NCI-H128 (cell line): ENCODE data around the gene FOSL1.

Source experiments
- DNase-seq: peaks from one replicate; lab custom pipeline; 2025; ENCODE audit not compliant: unreplicated experiment; lab: John Stamatoyannopoulos, UW

FOSL1 gene

DNA sequence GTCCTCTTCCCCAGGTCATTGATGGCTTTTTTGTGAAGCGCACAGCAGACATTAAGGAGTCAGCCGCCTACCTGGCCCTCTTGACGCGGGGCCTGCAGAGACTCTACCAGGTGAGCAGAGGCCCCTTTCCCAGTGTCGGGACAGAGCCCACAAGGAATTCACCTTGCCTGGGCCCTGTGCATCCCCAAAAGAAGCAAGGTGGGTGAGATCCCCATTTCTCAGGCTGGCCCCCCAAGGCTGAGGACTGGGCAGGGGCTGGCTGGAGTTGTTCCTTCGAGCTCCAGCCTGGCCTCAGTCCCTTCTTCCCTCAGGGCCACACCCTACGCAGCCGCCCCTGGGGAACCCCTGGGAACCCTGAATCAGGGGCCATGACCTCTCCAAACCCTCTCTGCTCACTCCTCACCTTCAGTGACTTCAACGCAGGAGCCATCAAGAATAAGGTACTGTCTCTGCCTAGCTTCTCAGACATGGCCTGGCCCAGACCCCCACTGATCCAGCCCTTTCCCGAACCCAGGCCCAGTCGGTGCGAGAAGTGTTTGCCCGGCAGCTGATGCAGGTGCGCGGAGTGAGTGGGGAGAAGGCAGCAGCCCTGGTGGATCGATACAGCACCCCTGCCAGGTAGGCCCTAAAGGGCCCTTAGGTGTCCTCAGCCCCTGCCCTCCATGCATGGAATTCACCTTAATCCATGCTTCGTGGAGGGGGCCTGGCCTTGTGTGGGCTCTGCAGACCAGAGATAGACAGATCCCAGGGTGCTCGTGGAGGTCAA lies 35.3 kb downstream of the FOSL1 start:
- DNase-seq: no peak

GRCh38 chr11:65863889-65864705 lies 36.1 kb downstream of the FOSL1 start:
- DNase-seq: no peak

DNA sequence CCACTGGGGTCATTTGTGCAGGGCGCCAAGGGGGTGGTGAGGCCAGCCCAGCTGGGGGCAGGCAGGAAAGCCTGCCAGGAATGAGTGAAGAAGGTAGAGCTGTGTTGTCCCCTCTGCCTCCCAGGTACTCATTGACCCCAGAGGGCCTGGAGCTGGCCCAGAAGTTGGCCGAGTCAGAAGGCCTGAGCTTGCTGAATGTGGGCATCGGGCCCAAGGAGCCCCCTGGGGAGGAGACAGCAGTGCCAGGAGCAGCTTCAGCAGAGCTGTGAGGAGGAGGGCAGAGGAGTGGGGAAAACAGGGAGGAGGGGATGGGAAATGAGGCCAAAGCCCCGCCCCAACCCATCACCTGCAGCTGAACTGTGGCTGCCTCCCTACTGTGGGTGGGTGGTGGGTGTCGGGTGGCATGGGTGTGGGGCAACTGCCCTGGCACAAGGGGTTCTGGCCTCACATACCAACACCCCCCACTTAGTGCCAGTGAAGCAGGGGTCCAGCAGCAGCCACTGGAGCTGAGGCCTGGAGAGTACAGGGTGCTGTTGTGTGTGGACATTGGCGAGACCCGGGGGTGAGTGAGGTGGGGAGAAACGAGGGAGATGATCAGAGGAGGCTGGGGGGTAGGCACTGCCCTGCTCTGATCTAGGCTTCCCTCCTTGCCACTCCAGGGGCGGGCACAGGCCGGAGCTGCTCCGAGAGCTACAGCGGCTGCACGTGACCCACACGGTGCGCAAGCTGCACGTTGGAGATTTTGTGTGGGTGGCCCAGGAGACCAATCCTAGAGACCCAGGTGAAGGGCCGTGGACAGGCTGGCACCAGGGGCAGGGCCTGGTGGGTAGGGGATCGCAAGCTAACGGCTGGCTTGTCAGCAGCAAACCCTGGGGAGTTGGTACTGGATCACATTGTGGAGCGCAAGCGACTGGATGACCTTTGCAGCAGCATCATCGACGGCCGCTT lies 37.0 kb downstream of the FOSL1 start:
- DNase-seq: no peak

- DNase-seq: no peak
Observed at GRCh38 chr11:65862191-65862735, 37.9 kb downstream of the FOSL1 start.

GRCh38 chr11:65861533-65862183 lies 38.5 kb downstream of the FOSL1 start:
- no peak for DNase-seq

- DNase-seq: no peak
Observed at GRCh38 chr11:65861165-65861505, 39.1 kb downstream of the FOSL1 start.

DNA sequence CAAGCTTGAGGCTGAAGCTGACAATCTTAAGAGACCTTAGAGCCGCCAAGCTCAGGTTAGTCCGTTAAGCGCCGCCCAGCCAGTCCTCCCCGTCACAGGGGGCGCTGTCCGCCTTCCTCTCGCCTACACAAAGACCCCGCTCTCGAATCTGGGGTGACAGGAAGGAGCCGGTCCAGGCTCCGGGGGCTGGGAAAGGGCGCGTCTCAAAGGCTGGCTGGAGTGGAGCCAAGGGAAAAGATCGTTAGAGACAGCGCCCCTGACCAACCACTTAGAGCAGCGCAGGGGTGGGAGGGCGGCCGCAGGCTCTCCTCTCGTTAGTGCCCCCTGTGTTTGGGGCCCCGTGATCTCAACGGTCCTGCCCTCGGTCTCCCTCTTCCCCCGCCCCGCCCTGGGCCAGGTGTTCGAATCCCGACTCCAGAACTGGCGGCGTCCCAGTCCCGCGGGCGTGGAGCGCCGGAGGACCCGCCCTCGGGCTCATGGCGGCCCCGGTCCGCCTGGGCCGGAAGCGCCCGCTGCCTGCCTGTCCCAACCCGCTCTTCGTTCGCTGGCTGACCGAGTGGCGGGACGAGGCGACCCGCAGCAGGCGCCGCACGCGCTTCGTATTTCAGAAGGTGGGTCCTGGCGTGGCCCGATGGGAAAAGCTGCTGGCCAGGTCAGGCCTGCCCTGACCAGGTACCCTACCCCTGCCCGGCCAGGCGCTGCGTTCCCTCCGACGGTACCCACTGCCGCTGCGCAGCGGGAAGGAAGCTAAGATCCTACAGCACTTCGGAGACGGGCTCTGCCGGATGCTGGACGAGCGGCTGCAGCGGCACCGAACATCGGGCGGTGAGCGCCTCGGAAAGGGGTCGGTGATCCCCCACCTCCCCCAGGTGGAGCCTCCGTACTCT lies 39.7 kb downstream of the FOSL1 start, which contains the start of gene MUS81:
MUS81 (plus strand) TSS at position 156 of the 887 bp plus-strand sequence; CDS start at position 477, 321 bp downstream.
- peak; percentile 96 for DNase-seq

DNA sequence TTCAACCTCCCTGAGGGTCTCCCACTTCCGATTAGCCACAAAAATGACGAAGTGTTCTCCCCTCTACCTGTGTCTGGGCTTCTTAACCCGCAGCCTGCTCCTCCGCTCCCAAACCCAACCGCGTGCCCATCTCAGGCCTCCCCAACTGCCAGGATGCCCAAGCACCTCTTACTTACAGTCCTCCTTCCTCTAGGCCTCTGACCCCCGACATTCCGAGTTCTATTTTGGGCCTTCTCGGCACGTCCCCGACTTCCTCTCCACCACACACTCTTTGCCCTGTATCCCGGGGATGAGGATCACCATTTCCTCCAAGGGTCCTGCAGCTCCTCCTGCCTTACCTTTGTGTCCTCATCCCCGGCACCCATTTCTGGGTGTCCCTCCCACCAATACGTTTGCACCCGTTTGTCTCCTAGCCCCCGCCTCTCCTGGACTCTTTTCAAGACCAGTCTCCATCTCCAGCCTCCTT lies 40.3 kb downstream of the FOSL1 start:
- no peak for DNase-seq

DNA sequence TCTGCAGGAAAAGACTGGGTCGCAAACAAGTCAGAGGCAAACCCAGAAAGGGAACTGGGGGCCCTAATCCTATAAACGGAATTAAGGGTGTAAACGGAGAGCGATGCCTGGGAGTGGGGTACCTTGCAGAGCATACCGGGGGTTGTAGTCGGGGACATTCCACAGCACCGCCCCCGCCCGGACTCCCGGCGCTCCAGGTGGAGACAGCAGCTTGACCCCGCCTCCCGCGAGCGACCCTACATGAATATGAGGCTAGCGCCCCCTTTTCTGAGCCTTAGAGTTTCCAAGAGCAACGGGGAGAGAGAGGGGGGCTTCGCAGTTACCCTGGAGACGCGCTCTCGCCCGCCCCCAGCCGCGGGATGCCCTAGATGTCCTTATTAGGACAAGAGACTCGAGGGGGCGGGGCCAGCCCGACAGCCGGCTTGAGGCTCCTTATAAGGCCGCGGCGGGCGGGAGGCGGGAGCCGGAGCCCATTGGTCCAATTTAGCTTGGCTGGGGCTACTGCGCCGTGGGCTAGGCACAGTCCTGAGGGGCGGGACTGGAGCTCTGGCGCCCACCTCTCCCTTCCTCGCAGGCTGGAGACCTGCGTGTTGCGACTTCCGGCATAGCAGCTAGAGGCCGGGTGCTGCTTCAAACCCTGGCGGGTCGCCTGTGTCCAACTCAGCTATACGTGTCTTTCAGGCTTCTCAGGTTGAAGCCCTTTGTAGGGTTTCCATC lies 40.9 kb downstream of the FOSL1 start:
- DNase-seq: peak; percentile 94

DNA sequence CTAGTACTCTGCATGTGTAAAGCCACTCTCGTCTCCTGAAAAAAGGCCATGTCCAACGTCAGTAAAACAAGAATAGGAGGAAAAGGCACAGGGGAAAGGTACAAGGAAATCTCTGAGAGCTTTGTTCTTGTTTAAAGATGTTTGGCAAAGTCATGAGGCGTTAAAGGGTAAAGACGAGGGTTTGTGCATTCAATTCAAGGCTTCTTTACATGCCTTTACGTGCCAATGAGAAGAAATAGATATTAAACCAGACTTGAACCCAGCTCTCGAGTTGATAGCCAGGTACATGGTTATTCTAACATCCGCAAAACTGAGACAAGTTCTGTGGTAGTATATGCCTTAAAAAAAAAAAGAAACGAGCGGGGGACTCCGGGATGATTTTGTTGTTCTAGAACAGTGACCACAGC lies 41.5 kb downstream of the FOSL1 start:
- no peak for DNase-seq

DNA sequence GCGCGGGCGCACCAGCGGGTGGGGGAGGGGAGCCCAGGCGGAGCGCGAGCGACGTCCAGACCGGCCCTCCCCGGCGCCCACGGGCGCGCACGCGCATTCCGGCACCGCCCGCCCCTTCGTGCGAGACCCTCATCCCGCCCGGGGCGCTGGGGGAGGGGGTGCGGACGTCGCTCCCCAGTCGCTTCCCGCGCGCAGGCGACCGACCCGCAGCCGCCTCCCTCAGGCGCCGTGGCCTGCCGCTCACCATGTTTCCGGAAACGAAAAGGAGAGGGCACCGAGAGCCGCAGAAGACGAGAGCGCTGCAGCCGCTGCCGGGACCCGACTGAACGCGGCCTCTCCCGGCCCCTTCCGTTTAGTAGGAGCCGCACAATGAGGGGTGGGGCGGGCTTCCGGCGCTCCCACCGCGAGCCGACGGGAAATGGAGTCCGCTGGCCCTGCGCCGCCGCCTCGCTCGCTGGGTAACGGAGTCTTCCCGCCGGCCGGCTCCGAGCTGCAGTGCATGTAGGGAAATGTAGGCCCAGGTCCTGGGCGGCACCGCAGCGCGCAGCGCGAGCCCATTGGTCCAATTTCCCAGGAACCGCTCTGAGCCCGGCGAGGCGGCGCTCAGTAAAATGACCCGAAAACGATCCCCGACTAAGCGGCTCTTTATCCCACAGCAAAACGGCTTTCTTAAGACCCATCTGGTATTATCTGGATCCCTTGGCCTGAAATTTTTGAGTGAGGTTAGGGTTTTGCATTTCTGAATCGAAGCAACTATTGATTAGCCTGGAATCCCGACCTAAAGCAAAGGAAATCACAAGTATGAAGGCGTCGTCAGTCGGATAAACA lies 42.1 kb downstream of the FOSL1 start, which contains the start of gene CFL1:
CFL1 (minus strand) TSS at position 328 of the 828 bp plus-strand sequence; CDS start at position 247, 81 bp downstream.
- DNase-seq: peak; percentile 95

- DNase-seq: no peak
Observed at GRCh38 chr11:65857500-65857852, 42.7 kb downstream of the FOSL1 start.

- DNase-seq: no peak
Observed at GRCh38 chr11:65856689-65857499, 43.3 kb downstream of the FOSL1 start.

DNA sequence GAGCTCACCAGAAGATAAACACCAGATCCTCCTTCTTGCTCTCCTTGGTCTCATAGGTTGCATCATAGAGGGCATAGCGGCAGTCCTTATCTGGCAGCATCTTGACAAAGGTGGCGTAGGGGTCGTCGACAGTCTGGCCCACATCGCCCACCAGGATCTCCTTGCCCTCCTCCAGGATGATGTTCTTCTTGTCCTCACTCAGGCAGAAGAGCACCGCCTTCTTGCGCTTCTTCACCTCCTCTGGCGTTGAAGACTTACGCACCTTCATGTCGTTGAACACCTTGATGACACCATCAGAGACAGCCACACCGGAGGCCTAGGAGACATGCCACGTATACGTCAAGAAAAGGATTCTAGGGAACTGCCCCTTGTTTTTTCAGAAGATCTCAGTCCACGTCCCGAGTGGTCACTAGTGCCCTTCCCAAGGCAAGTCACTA lies 44.2 kb downstream of the FOSL1 start:
- DNase-seq: no peak

GRCh38 chr11:65854852-65855837 lies 45.0 kb downstream of the FOSL1 start:
- no peak for DNase-seq

DNA sequence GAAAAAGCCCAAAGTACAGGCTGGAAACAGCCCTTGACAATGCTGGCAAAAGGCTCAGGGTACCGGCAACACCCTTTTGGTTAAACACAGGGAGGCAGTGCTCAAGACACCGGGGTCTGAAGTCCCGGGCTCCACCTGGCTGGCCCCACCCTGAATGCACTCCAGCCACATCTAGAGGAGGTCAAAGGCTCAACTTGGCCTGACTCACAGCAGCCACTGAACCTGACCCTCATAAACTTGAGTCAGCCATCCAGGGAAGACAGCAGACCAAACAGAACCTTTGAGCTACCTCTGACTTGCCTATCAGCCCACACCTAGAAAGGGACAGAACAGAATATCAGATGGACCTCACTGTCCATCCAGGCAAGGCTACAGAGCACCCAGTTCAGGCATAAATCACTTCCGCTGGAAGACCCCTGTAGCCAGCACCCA lies 46.0 kb downstream of the FOSL1 start:
- DNase-seq: no peak
